ENCODE data around the gene CEP192.

- no peak for TF ChIP-seq POLR2AphosphoS5 (IDR thresholded peaks at IDR 0.05; ENCODE audit: low read depth, low read length)
- TF ChIP-seq TAF1 (IDR thresholded peaks at IDR 0.05; ENCODE audit: borderline replicate concordance, low read depth, low read length) = no peak
- TF ChIP-seq POLR2A (IDR thresholded peaks at IDR 0.05; ENCODE audit: low read depth, low read length) = no peak
Measured at GRCh38 chr18:13039806-13040205, 48.6 kb downstream of the CEP192 start.
